ENCODE results near the gene ZNF213. TPM values are rescaled to one million over a fixed set of nuclear protein-coding genes. Genes with fewer than 3 reads are reported as not detected.

ZNF213 gene
- total RNA-seq, 1 donor from 2014 or later: 6.6 TPM

Other genes starting within 250 kb of the ZNF213 start
- 39.5 and 41.0 TPM in 2 replicates for gene FLYWCH1, start 223.1 kb upstream of the ZNF213 start, total RNA-seq
- gene KREMEN2, start 170.8 kb upstream of the ZNF213 start, total RNA-seq: not detected in 2 replicates
- gene PAQR4, start 165.7 kb upstream of the ZNF213 start, total RNA-seq: 9.4 and 12.8 TPM in 2 replicates
- 4.4 and 10.6 TPM in 2 replicates for gene PKMYT1, start 154.6 kb upstream of the ZNF213 start, total RNA-seq
- gene CLDN9, start 122.1 kb upstream of the ZNF213 start, total RNA-seq: not detected in 2 replicates
- not detected in 2 replicates for gene CLDN6, start 116.8 kb upstream of the ZNF213 start, total RNA-seq
- gene TNFRSF12A, start 114.7 kb upstream of the ZNF213 start, total RNA-seq: 45.4 and 48.2 TPM in 2 replicates
- gene HCFC1R1, start 111.1 kb upstream of the ZNF213 start, total RNA-seq: 2.6 and 5.2 TPM in 2 replicates
- gene THOC6, start 111.0 kb upstream of the ZNF213 start, total RNA-seq: 21.4 and 25.4 TPM in 2 replicates
- not detected in 2 replicates for gene BICDL2, start 98.1 kb upstream of the ZNF213 start, total RNA-seq
- 0.09 TPM in 1 of 2 replicates, not detected in the other for gene MMP25, start 88.5 kb upstream of the ZNF213 start, total RNA-seq
- gene IL32, start 69.4 kb upstream of the ZNF213 start, total RNA-seq: 29.5 and 133 TPM in 2 replicates
- not detected in 2 replicates for gene ZSCAN10, start 35.7 kb upstream of the ZNF213 start, total RNA-seq
- 26.2 and 30.2 TPM in 2 replicates for gene ZNF205, start 22.4 kb upstream of the ZNF213 start, total RNA-seq
- not detected in 2 replicates for gene OR1F1, start 53.2 kb downstream of the ZNF213 start, total RNA-seq
- 11.2 and 11.6 TPM in 2 replicates for gene ZNF200, start 100.1 kb downstream of the ZNF213 start, total RNA-seq
- gene MEFV, start 121.6 kb downstream of the ZNF213 start, total RNA-seq: under 0.01 and 0.05 TPM in 2 replicates
- 57.5 and 59.4 TPM in 2 replicates for gene ZNF263, start 148.5 kb downstream of the ZNF213 start, total RNA-seq
- gene TIGD7, start 170.4 kb downstream of the ZNF213 start, total RNA-seq: 2.4 and 3.4 TPM in 2 replicates
- 19.6 and 23.5 TPM in 2 replicates for gene ZNF75A, start 170.5 kb downstream of the ZNF213 start, total RNA-seq
- not detected in 2 replicates for gene OR2C1, start 220.9 kb downstream of the ZNF213 start, total RNA-seq

Measured in dermis blood vessel endothelial cell (primary cell).